SU-DHL-6 (cell line): ENCODE results near the gene GPR82.

ENCODE experiments used
- H2AFZ ChIP-seq: fragments of 200-600 bp; sonication (generic); 2 replicates; pipeline ENCODE4 v1.6.1; 2014; ENCODE audit warnings: low read depth, mild to moderate bottlenecking, moderate library complexity, mixed read lengths, antibody characterized with exemption, low read length; ENCODE audit not compliant: severe bottlenecking
- H3F3A ChIP-seq: fragments of 200-600 bp; shearing (Covaris generic); 2 replicates; pipeline ENCODE4 v1.6.0; 2016; ENCODE audit warnings: antibody characterized with exemption, mild to moderate bottlenecking; ENCODE audit not compliant: insufficient read depth
- H3K27ac ChIP-seq: fragments of 200-600 bp; sonication (generic); 2 replicates; pipeline ENCODE4 v1.5.1; 2016; ENCODE audit warnings: low read depth, mild to moderate bottlenecking, low read length, moderate library complexity, mixed read lengths
- H3K27me3 ChIP-seq: fragments of 200-600 bp; sonication (generic), shearing (Covaris generic); 2 replicates; pipeline ENCODE4 v1.6.0; 2014; ENCODE audit warnings: mild to moderate bottlenecking, low read length
- H3K36me3 ChIP-seq: fragments of 200-600 bp; sonication (generic); 2 replicates; pipeline ENCODE4 v1.6.1; 2014; ENCODE audit warnings: mild to moderate bottlenecking, low read length, mixed read lengths
- H3K4me2 ChIP-seq: fragments of 300-600, 200-600 bp; shearing (Covaris generic), sonication (generic); 2 replicates; pipeline ENCODE4 v1.6.0; 2014; ENCODE audit warnings: low read length, low read depth, mild to moderate bottlenecking; ENCODE audit not compliant: poor library complexity, severe bottlenecking
- H3K4me3 ChIP-seq: fragments of 200-600 bp; sonication (generic); 2 replicates; pipeline ENCODE4 v1.5.1; 2014; ENCODE audit warnings: antibody characterized with exemption, low read length, mild to moderate bottlenecking, mixed read lengths; ENCODE audit not compliant: insufficient read depth, poor library complexity, severe bottlenecking
- H3K79me2 ChIP-seq: fragments of 200-600 bp; sonication (generic); 2 replicates; pipeline ENCODE4 v1.6.1; 2014; ENCODE audit warnings: mild to moderate bottlenecking, low read length, moderate library complexity; ENCODE audit not compliant: insufficient read depth
- H3K9ac ChIP-seq: fragments of 200-600 bp; sonication (generic); 2 replicates; pipeline ENCODE4 v1.7.0; 2014; ENCODE audit warnings: mild to moderate bottlenecking, low read length
- H3K9me2 ChIP-seq: fragments of 200-600 bp; sonication (generic); replicated peaks from 2 replicates; pipeline ENCODE4 v1.6.1; 2014; ENCODE audit warnings: low read length; ENCODE audit not compliant: insufficient read depth
- H3K9me3 ChIP-seq: fragments of 200-600 bp; sonication (generic); 2 replicates; pipeline ENCODE4 v1.6.1; 2014; ENCODE audit warnings: low read length, mixed read lengths; ENCODE audit not compliant: insufficient read depth
- H4K20me1 ChIP-seq: fragments of 200-600 bp; sonication (generic); 2 replicates; pipeline ENCODE4 v1.6.1; 2014; ENCODE audit warnings: low read depth, mild to moderate bottlenecking, antibody characterized with exemption, low read length, moderate library complexity, mixed read lengths
- CTCF ChIP-seq: fragments of 200-600 bp; sonication (generic); IDR thresholded peaks from one replicate; pipeline ENCODE4 v1.5.1; 2017; ENCODE audit warnings: antibody characterized with exemption, mild to moderate bottlenecking, low read length, moderate library complexity; ENCODE audit not compliant: insufficient read depth, poor library complexity, severe bottlenecking
- EZH2phosphoT487 ChIP-seq: fragments of 200-600 bp; sonication (generic), shearing (Covaris generic); conservative IDR thresholded peaks from 2 replicates; pipeline ENCODE4 v1.6.1; 2018; ENCODE audit warnings: mild to moderate bottlenecking, antibody characterized with exemption, low read length, moderate library complexity, mixed read lengths

Gene GPR82

DNA sequence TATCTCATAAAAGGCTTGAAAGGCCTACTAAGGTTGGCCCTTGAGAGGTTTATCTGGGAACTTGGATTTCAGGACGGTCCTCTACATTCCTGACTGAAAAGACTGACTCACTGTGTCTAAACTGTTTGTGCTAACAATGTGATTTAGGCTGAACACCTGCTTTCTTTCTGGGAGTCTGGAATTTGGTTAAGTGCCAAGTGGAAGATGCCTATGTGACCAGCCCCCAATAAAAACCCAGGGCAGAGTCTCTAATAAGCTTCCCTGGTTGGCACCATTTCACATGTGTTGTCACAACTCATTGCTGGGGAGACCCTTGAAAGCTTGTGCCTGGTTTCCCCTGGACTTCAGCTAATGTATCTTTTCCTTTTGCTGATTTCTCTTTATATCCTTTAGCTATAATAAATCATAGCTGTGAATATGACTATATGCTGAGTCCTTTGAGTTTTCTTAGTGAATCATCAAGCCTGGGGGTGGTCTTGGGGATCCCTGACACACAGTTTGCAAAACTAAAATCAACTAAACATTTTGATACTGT, 55.1 kb downstream of the GPR82 start:
- Histone ChIP-seq H4K20me1 (no peaks in the 10 kb centered on the region), H3K27me3 (no peaks in the 10 kb centered on the region), H3K9me2 (no peaks in the 10 kb centered on the region), H3K9me3 (no peaks in the 10 kb centered on the region), H3K4me3 (no peak overlapping the region), H3K4me2 (no peak overlapping the region), H3K9ac (no peak overlapping the region), H3F3A (peaks cover 6% of the 10 kb centered on the region; the same call in 1 of the 2 replicates), H3K36me3 (no peaks in the 10 kb centered on the region), H3K79me2 (no peaks in the 10 kb centered on the region), H2AFZ (no peak overlapping the region), H3K27ac (no peak overlapping the region)
- TF ChIP-seq EZH2phosphoT487 (no peak), CTCF (no peak)
